Measurements from ENCODE around the gene OR4N5.
"Not testable (repeated sequence)": the region's sequence is repeated elsewhere in the genome, so short reads cannot be mapped to it uniquely, and the experiment has no call there.

Gene OR4N5, protein sequence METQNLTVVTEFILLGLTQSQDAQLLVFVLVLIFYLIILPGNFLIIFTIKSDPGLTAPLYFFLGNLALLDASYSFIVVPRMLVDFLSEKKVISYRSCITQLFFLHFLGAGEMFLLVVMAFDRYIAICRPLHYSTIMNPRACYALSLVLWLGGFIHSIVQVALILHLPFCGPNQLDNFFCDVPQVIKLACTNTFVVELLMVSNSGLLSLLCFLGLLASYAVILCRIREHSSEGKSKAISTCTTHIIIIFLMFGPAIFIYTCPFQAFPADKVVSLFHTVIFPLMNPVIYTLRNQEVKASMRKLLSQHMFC

DNA sequence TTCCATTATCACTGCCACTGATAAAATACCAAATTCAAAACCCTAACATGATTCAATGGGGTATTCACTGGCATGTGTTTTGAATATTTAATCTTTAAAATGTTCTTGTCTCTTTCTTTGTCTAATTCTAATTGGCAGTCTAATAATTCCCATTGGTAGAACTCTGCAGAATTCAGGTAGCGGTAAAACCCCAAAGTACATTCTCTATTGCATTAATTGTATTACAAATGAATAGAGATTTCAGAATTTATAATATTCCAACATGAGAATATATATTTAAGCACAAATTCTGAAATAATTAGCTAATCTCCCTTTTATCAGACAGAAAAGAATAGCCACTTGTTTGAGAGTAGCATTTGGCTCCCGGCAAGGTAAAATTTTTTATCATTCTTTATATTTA lies at the start of gene OR4N5:
TSS of gene OR4N5 (plus strand) at position 301 of the 400 bp plus-strand sequence. CDS start 4,916 bp downstream, outside the sequence.
- DNase-seq, result no peak
- TF ChIP-seq POLR2A (IDR thresholded peaks at IDR 0.05; ENCODE audit: low read length) (no peak), GATA1 (IDR thresholded peaks at IDR 0.05; ENCODE audit: low read depth, low read length) (no peak)

DNA sequence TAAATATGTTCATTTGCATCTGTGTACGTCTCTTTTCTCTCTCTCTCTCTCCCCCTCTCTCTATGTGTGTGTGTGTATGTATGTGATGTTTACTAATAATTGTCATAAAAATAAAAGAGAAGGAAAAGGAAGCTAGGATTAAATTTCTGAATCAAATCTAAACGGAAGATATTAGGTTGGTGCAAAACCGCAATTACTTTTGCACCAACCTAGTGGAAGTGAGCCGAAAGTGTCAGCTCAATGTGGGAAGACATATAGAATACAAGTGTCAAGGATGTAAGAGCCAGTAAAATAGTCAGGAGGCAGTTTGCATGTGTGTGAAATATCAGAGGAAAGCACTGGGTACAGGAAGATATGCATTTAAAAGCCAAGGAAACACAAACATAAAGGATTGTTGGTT lies 46.6 kb upstream of the OR4N5 start:
- TF ChIP-seq POLR2A (IDR thresholded peaks at IDR 0.05; ENCODE audit: low read length), result no peak
- no peak for DNase-seq

DNA sequence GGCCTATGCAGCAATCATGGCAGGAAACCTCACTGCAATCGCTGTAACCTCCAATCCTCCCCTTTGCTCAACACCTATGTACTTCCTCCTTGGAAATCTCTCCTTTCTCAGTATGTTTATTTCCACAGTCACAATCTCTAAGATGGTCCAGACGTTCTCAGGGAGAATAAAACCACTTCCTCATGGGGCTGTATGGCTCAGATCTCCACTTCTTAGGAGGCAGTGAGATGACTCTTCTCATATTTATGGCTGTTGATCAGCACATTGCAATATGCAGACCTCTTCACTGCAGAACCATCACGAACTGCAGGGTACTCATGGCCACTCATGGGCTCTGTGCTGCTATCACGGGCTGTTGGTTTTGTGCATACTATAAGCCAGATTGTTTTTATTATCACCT lies 45.2 kb upstream of the OR4N5 start:
- DNase-seq, result no peak

GRCh38 chr14:20098926-20099770 lies 39.5 kb upstream of the OR4N5 start:
- not testable (repeated sequence) for DNase-seq

More for the DNA sequence above, 45.2 kb upstream of the OR4N5 start:
- TF ChIP-seq POLR2A (IDR thresholded peaks at IDR 0.05; ENCODE audit: low read length) (no peak), GATA1 (IDR thresholded peaks at IDR 0.05; ENCODE audit: low read depth, low read length) (no peak)

- no peak for DNase-seq
- TF ChIP-seq GATA1 (IDR thresholded peaks at IDR 0.05; ENCODE audit: low read depth, low read length) (no peak), POLR2A (IDR thresholded peaks at IDR 0.05; ENCODE audit: low read length) (no peak)
Measured at GRCh38 chr14:20110438-20110837, 28.2 kb upstream of the OR4N5 start, which contains the start of gene OR4K17. Gene OR4K17, plus strand, starts transcription at chr14:20110739. Its CDS starts 6,761 bp downstream, at chr14:20117500.

DNA sequence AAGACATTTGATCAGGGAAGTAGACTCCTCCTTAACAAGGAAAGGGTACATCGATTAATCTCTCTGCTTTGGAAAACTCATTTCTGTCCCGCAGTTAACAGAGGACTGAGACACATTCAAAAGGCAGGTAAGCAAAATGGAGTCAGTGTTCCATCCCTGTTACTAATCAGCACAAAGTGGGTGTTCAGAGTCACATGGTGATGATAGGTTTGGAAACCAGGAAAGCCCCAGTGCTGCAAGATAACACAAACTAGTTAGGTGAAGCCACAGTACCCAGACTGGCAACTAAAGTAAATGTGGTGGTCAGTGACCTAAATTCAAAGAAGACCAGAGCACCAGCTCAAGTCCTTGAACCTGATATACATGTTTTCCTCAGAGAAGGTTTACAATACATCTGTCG lies 26.3 kb upstream of the OR4N5 start:
- DNase-seq, result no peak

GRCh38 chr14:20116748-20117147 lies 21.9 kb upstream of the OR4N5 start:
- TF ChIP-seq POLR2A (IDR thresholded peaks at IDR 0.05; ENCODE audit: low read length) (no peak), GATA1 (IDR thresholded peaks at IDR 0.05; ENCODE audit: low read depth, low read length) (no peak)
- DNase-seq, result peak; percentile 24 to 49

More for the DNA sequence above, 26.3 kb upstream of the OR4N5 start:
- no peak for TF ChIP-seq POLR2A (IDR thresholded peaks at IDR 0.05; ENCODE audit: low read length)
- TF ChIP-seq GATA1 (IDR thresholded peaks at IDR 0.05; ENCODE audit: low read depth, low read length), result no peak

- no peak for DNase-seq
- TF ChIP-seq GATA1 (IDR thresholded peaks at IDR 0.05; ENCODE audit: low read depth, low read length) (no peak), POLR2A (IDR thresholded peaks at IDR 0.05; ENCODE audit: low read length) (no peak)
Measured at GRCh38 chr14:20118795-20119194, 19.8 kb upstream of the OR4N5 start.

GRCh38 chr14:20143911-20144310 lies 5.3 kb downstream of the OR4N5 start:
- DNase-seq, result peak; percentile 5 to 17
- no peak for TF ChIP-seq GATA1 (IDR thresholded peaks at IDR 0.05; ENCODE audit: low read depth, low read length)
- TF ChIP-seq POLR2A (IDR thresholded peaks at IDR 0.05; ENCODE audit: low read length), result no peak

DNA sequence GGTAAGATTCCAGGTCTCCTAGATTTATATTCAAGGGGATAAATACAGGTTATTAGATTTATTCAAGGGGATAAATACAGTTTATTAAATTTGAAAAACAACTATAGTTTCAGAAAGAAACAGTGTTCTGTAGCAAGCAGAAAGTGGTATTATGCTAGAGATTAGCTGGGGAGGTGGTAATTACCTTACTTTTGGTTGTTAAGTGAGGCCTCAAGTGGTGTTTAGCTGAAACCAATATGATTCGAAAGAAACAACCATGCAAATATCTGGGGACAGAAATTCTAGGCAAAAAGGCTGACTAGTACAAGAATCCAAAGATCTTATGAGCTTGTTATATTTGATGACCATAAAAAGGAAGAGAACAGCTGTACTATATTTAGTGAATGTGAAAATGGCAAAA lies 6.2 kb downstream of the OR4N5 start:
- no peak for TF ChIP-seq GATA1 (IDR thresholded peaks at IDR 0.05; ENCODE audit: low read depth, low read length)
- TF ChIP-seq POLR2A (IDR thresholded peaks at IDR 0.05; ENCODE audit: low read length), result no peak
- DNase-seq, result no peak

- DNase-seq, result no peak
- TF ChIP-seq GATA1 (IDR thresholded peaks at IDR 0.05; ENCODE audit: low read depth, low read length), result no peak
- no peak for TF ChIP-seq POLR2A (IDR thresholded peaks at IDR 0.05; ENCODE audit: low read length)
Measured at GRCh38 chr14:20164462-20164861, 25.8 kb downstream of the OR4N5 start.

- TF ChIP-seq GATA1 (IDR thresholded peaks at IDR 0.05; ENCODE audit: low read depth, low read length) (no peak), POLR2A (IDR thresholded peaks at IDR 0.05; ENCODE audit: low read length) (no peak)
- DNase-seq, result no peak
Measured at GRCh38 chr14:20167091-20167490, 28.5 kb downstream of the OR4N5 start.

DNA sequence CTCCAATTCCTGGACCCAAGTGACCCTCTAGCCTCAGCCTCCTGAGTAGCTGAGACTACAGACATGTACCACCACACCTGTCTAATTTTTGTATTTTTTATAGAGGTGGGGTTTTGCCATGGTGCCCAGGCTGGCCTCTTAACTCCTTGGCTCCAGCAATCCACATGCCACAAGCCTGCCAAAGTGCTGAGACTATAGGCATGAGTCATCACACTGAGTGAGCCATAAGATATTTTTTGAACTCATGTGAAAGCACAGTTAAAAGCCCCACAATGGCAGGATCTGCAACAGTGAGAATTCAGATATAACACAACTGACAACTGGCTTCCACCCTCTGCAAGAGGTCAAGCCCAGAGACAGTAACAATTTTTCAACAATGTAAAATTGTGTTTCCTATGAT lies 31.2 kb downstream of the OR4N5 start:
- peak in 1 of 2 experiments; percentile 11 for DNase-seq

- DNase-seq, result not testable (repeated sequence)
Measured at GRCh38 chr14:20174205-20174604, 35.6 kb downstream of the OR4N5 start.

- TF ChIP-seq POLR2A (IDR thresholded peaks at IDR 0.05; ENCODE audit: low read length) (no peak), GATA1 (IDR thresholded peaks at IDR 0.05; ENCODE audit: low read depth, low read length) (no peak)
- no peak for DNase-seq
Measured at GRCh38 chr14:20176330-20176729, 37.7 kb downstream of the OR4N5 start.

Measured in erythroblast (primary cell).